ENCODE measurements around the gene KLHDC3. TPM values are rescaled to one million over a fixed set of nuclear protein-coding genes. Genes with fewer than 3 reads are reported as not detected.

Gene KLHDC3
- total and polyA plus RNA-seq, 12 donors: 51.2 to 144 (median 110) TPM

GRCh38 chr6:43005844-43006243 lies 8.2 kb upstream of the KLHDC3 start:
- H3K9me3 ChIP-seq (replicated peaks in 1 of 3): no peaks in the 10 kb centered on the region
- no peak for DNase-seq
- TF ChIP-seq POLR2A (IDR thresholded peaks at IDR 0.05): no peak
- no peak for TF ChIP-seq CTCF (IDR thresholded peaks at IDR 0.05)
- no peaks in the 10 kb centered on the region for H3K27me3 ChIP-seq
- H3K36me3 ChIP-seq (replicated peaks in 1 of 2): peaks cover 0 to 44% of the 10 kb centered on the region in 2 donors
- H3K27ac ChIP-seq: no peak overlapping the region
- intact Hi-C loops (cut with DNase I): no loop called here
- 80 to 92% (median 89%) methylated on average over 5 of the region's 5 CpGs for WGBS, 4 donors
- H3K4me3 ChIP-seq: no peak overlapping the region
- H3K4me1 ChIP-seq (replicated peaks in 1 of 2): no peaks in the 10 kb centered on the region

- no peak overlapping the region for H3K4me3 ChIP-seq
- no peak for DNase-seq
- no peak overlapping the region for H3K27ac ChIP-seq
- TF ChIP-seq CTCF (IDR thresholded peaks at IDR 0.05) (no peak), POLR2A (IDR thresholded peaks at IDR 0.05) (no peak)
- no peaks in the 10 kb centered on the region for H3K4me1 ChIP-seq (replicated peaks in 1 of 2)
- WGBS, 4 donors: 91 to 95% (median 93%) methylated on average over 7 to 11 of the region's 11 CpGs
- peaks cover 0 to 48% of the 10 kb centered on the region in 2 donors for H3K36me3 ChIP-seq (replicated peaks in 1 of 2)
- no peaks in the 10 kb centered on the region for H3K27me3 ChIP-seq
- intact Hi-C loops (cut with DNase I): no loop called here
- no peaks in the 10 kb centered on the region for H3K9me3 ChIP-seq (replicated peaks in 1 of 3)
Observed at GRCh38 chr6:43006251-43006650, 7.8 kb upstream of the KLHDC3 start.

- intact Hi-C loops (cut with DNase I): no loop called here
- H3K4me1 ChIP-seq (replicated peaks in 1 of 2): peaks cover 0 to 4% of the 10 kb centered on the region in 2 donors
- H3K36me3 ChIP-seq (replicated peaks in 1 of 2): peaks cover 0 to 57% of the 10 kb centered on the region in 2 donors
- H3K27ac ChIP-seq: no peak overlapping the region
- no peaks in the 10 kb centered on the region for H3K27me3 ChIP-seq
- no peaks in the 10 kb centered on the region for H3K9me3 ChIP-seq (replicated peaks in 1 of 3)
- H3K4me3 ChIP-seq: no peak overlapping the region
- TF ChIP-seq CTCF (IDR thresholded peaks at IDR 0.05): no peak
- WGBS, 4 donors: 82 to 94% (median 91%) methylated on average over 6 to 9 of the region's 9 CpGs
- DNase-seq: no peak
Observed at GRCh38 chr6:43007126-43007525, 6.9 kb upstream of the KLHDC3 start.

- H3K27me3 ChIP-seq: no peaks in the 10 kb centered on the region
- no peak overlapping the region for H3K27ac ChIP-seq
- peak in 5 of 6 experiments; percentile 22 to 36 (median 30) for TF ChIP-seq CTCF (IDR thresholded peaks at IDR 0.05)
- no peak for TF ChIP-seq POLR2A (IDR thresholded peaks at IDR 0.05)
- WGBS, 4 donors: 59 to 76% (median 68%) methylated on average over 4 to 6 of the region's 6 CpGs
- no peak overlapping the region for H3K4me3 ChIP-seq
- intact Hi-C loops (cut with DNase I): no loop called here
- peaks cover 0 to 16% of the 10 kb centered on the region in 2 donors for H3K4me1 ChIP-seq (replicated peaks in 1 of 2)
- DNase-seq: peak in 5 of 7 donors; percentile 31 to 77 (median 45)
- no peaks in the 10 kb centered on the region for H3K9me3 ChIP-seq (replicated peaks in 1 of 3)
- H3K36me3 ChIP-seq (replicated peaks in 1 of 2): peaks cover 0 to 59% of the 10 kb centered on the region in 2 donors
Observed at GRCh38 chr6:43009124-43009523, 4.9 kb upstream of the KLHDC3 start.
